K562 (cell line): ENCODE measurements around the gene NFAM1. TPM values are rescaled to one million over a fixed set of nuclear protein-coding genes. Genes with fewer than 3 reads are reported as not detected.

Source experiments
- ETS2 ChIP-seq: IDR thresholded peaks from 2 replicates; pipeline ENCODE4 v1.6.1; 2016; ENCODE audit warnings: borderline replicate concordance, missing genetic modification characterization, mild to moderate bottlenecking, moderate library complexity, missing compliant biosample characterization; ENCODE audit not compliant: poor library complexity, severe bottlenecking
- TRIM24 ChIP-seq, 2 experiments: fragments of 450-650 bp; IDR thresholded peaks; 2 replicates each; pipeline ENCODE4 v1.6.1; 2016
- polyA plus RNA-seq, 8 experiments: library from polyadenylated mRNA; depleted of rRNA in 4 of 8; stranded (reverse) in 5 of 8; unstranded in 3 of 8; fragments of >200 nt; fragmentation: Nextera tagmentation in 2 of 8; fragmentation: Illumina TruSeq in 1 of 8; extraction: Ambion mirVana in 2 of 8; extraction: Trizol in 1 of 8; gene quantifications; 2 replicates each; pipeline versions ENCODE4 v1.2.1 to v1.2.3, GENCODE V29; 2011 to 2014; ENCODE audit warnings: inconsistent platforms in 1 of 8, missing spikeins in 1 of 8
- total RNA-seq, 7 experiments: library from RNA; depleted of rRNA in 6 of 7; stranded (reverse); fragments of >200 nt in 6 of 7; fragmentation: Illumina TruSeq in 2 of 7; extraction: Trizol in 2 of 7; gene quantifications; 2 replicates each; pipeline versions ENCODE4 v1.2.1 to v1.2.3, GENCODE V29; 2011 to 2021; ENCODE audit warnings: low replicate concordance in 1 of 7
- TF ChIP-seq, protein P1 (sequence below): fragments of 250-450 bp; sonication (Bioruptor Pico); IDR thresholded peaks from 2 replicates; pipeline ENCODE4 v1.8.0; 2021; ENCODE audit warnings: mild to moderate bottlenecking, moderate library complexity
- TF ChIP-seq, protein P2 (sequence below), 2 experiments: IDR thresholded peaks; 2 replicates each; pipeline ENCODE4 v1.6.1; 2012; ENCODE audit warnings: improper control_type of control experiment in 2 of 2, low read depth in 2 of 2, low read length in 2 of 2, borderline replicate concordance in 1 of 2

NFAM1 gene
- total and polyA plus RNA-seq, 9 of the 15 experiments (the other 6 are each of a cell fraction or from before 2014, with no cell fraction given): 0.01 to 0.18 (median 0.03) TPM; not detected in 5

DNA sequence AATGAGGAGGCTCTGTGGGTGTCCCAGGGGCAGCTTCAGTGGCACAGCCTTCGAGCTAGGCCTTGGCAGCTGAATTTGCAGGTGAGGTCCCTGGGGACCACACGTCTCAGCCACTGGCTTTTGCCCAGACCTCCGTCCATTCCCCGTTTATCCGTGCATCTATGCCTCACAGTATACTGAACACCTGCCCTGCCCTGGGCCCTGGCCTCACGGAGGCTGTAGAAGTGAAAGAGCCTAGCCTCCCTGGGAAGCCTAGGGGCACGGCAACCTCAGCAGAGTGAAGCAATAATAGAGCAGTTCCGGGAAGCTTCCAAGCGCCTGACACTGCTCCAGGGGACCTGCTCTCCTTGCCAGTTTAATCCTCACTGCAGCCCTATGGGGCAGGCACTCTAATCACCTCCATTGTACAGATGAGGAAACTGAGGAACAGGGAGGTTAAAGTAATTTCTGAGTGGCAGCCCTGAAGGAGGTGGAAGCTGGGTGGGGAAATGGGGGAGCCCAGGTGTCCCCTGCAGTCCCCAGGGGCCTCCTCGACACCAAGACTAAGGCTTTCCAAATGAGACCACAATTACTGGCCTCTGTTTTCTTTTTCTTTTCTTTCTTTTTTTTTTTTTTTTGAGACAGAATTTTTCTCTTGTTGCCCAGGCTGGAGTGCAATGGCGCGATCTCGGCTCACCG lies 2.7 kb upstream of the NFAM1 start (continued):
- TF ChIP-seq, protein P1, sequence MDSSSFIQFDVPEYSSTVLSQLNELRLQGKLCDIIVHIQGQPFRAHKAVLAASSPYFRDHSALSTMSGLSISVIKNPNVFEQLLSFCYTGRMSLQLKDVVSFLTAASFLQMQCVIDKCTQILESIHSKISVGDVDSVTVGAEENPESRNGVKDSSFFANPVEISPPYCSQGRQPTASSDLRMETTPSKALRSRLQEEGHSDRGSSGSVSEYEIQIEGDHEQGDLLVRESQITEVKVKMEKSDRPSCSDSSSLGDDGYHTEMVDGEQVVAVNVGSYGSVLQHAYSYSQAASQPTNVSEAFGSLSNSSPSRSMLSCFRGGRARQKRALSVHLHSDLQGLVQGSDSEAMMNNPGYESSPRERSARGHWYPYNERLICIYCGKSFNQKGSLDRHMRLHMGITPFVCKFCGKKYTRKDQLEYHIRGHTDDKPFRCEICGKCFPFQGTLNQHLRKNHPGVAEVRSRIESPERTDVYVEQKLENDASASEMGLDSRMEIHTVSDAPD (CRISPR knock-in tag): no peak
- TF ChIP-seq, protein P2, sequence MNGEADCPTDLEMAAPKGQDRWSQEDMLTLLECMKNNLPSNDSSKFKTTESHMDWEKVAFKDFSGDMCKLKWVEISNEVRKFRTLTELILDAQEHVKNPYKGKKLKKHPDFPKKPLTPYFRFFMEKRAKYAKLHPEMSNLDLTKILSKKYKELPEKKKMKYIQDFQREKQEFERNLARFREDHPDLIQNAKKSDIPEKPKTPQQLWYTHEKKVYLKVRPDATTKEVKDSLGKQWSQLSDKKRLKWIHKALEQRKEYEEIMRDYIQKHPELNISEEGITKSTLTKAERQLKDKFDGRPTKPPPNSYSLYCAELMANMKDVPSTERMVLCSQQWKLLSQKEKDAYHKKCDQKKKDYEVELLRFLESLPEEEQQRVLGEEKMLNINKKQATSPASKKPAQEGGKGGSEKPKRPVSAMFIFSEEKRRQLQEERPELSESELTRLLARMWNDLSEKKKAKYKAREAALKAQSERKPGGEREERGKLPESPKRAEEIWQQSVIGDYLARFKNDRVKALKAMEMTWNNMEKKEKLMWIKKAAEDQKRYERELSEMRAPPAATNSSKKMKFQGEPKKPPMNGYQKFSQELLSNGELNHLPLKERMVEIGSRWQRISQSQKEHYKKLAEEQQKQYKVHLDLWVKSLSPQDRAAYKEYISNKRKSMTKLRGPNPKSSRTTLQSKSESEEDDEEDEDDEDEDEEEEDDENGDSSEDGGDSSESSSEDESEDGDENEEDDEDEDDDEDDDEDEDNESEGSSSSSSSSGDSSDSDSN (IDR thresholded peaks at IDR 0.05; ENCODE audit: borderline replicate concordance in 1 of 2, low read depth in 2 of 2, low read length in 2 of 2): no peak
- TF ChIP-seq ETS2 (tag) (no peak), TRIM24 (IDR thresholded peaks at IDR 0.05) (no peak)
